AG09309 (cell line): ENCODE measurements around the gene CADM3.

Source experiments
- DNase-seq: peaks from one replicate; pipeline ENCODE4 v3.0.0-alpha.2; 2010; ENCODE audit warnings: low read depth
- H3K4me3 ChIP-seq: 2 replicates; pipeline ENCODE4 v1.5.1; 2011; ENCODE audit warnings: mild to moderate bottlenecking, low read depth, low read length, moderate library complexity; ENCODE audit not compliant: control insufficient read depth
- CTCF ChIP-seq: IDR thresholded peaks from 2 replicates; pipeline ENCODE4 v1.5.1; 2011; ENCODE audit warnings: mild to moderate bottlenecking, low read depth, low read length, inconsistent platforms; ENCODE audit not compliant: insufficient read depth, control insufficient read depth; ENCODE audit errors: missing control alignments

Gene CADM3

GRCh38 chr1:159247266-159247665 lies 75.9 kb downstream of the CADM3 start:
- no peak for DNase-seq
- no peak overlapping the region for H3K4me3 ChIP-seq
- no peak for TF ChIP-seq CTCF

- TF ChIP-seq CTCF = no peak
- no peak overlapping the region for H3K4me3 ChIP-seq
- no peak for DNase-seq
These were observed 76.9 kb downstream of the CADM3 start for GRCh38 chr1:159248311-159248710.

GRCh38 chr1:159250638-159251216 lies 79.3 kb downstream of the CADM3 start:
- DNase-seq = no peak
- H3K4me3 ChIP-seq = no peak overlapping the region
- no peak for TF ChIP-seq CTCF
